SK-N-SH treated with all-trans-retinoic acid at 6 μM for 48 hours (cell line): ENCODE measurements around the gene RASL12.

Source experiments
- CSDC2 ChIP-seq: fragments of 250-450 bp; sonication (Bioruptor Pico); IDR thresholded peaks from 2 replicates; pipeline ENCODE4 v1.5.0; 2020; ENCODE audit warnings: mild to moderate bottlenecking, moderate library complexity
- ZC3H10 ChIP-seq: fragments of 250-450 bp; sonication (Bioruptor Pico); IDR thresholded peaks from 2 replicates; pipeline ENCODE4 v1.5.1; 2021; ENCODE audit warnings: mild to moderate bottlenecking, moderate library complexity
- TF ChIP-seq, protein P1 (sequence below): fragments of 250-450 bp; sonication (Bioruptor Pico); IDR thresholded peaks from 2 replicates; pipeline ENCODE4 v1.5.1; 2021; ENCODE audit warnings: mild to moderate bottlenecking, moderate library complexity

DNA sequence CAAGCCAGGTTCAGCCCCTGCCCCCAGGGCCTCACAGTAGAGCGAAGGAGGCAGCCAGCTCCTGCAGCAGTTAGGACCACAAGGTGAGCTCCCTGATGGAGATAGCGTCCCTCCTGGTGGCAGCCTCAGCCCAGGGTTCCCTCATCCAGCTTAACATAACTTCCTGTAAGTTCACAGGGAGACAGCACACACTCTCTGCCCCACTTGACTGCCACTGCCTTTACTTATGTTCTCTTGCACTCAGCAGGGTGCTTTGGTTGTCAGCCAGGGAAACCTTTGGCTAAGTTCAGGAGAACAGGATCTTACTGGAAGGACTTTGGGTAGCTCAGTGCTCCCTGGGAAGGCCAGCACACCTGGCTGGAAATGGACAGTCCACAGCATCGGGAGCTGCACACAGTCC lies 19.6 kb upstream of the RASL12 start:
- TF ChIP-seq, protein P1, sequence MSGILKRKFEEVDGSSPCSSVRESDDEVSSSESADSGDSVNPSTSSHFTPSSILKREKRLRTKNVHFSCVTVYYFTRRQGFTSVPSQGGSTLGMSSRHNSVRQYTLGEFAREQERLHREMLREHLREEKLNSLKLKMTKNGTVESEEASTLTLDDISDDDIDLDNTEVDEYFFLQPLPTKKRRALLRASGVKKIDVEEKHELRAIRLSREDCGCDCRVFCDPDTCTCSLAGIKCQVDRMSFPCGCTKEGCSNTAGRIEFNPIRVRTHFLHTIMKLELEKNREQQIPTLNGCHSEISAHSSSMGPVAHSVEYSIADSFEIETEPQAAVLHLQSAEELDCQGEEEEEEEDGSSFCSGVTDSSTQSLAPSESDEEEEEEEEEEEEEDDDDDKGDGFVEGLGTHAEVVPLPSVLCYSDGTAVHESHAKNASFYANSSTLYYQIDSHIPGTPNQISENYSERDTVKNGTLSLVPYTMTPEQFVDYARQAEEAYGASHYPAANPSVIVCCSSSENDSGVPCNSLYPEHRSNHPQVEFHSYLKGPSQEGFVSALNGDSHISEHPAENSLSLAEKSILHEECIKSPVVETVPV (CRISPR knock-in tag), result no peak
- TF ChIP-seq CSDC2 (CRISPR knock-in tag) (no peak), ZC3H10 (CRISPR knock-in tag) (no peak)
